Activated naive CD8-positive, alpha-beta T cell (primary cell): ENCODE results near the gene NR2E3.

Experiments
- H3K27ac Mint-ChIP-seq: one replicate; pipeline ENCODE4 v1.8.0; 2021; ENCODE audit warnings: mixed read lengths
- H3K27me3 Mint-ChIP-seq: one replicate; pipeline ENCODE4 v1.8.0; 2021; ENCODE audit warnings: mixed read lengths
- H3K36me3 Mint-ChIP-seq: one replicate; pipeline ENCODE4 v1.8.0; 2021; ENCODE audit warnings: mixed read lengths
- H3K4me1 Mint-ChIP-seq: one replicate; pipeline ENCODE4 v1.8.0; 2021; ENCODE audit warnings: low read depth, mixed read lengths
- H3K4me3 Mint-ChIP-seq: one replicate; pipeline ENCODE4 v1.8.0; 2021; ENCODE audit warnings: mild to moderate bottlenecking, mixed read lengths
- H3K9me3 Mint-ChIP-seq: one replicate; pipeline ENCODE4 v1.8.0; 2021; ENCODE audit warnings: low read depth, mixed read lengths

Gene NR2E3

DNA sequence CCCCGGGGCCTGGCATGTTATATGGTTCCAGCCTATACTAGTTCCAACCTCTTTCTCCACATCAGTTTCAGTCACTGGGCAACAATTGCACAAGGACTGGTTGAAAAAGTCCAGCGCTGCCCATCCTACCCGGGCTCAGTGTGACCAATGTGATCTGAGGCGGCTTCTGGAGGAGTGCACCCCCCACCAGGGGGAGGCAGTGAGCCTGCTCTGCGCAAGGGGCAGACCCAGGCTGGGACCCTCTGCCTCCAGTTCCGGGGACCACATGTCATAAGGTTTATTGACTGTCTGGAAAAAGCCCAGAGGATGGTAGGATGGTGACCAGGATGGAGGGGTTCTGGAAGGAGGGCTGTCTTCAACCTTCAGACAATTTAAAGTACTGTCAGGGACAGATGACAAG lies 25.6 kb upstream of the NR2E3 start:
- Mint-ChIP-seq H3K36me3 (no peaks in the 10 kb centered on the region), H3K9me3 (no peaks in the 10 kb centered on the region), H3K4me1 (no peaks in the 10 kb centered on the region), H3K4me3 (no peak overlapping the region), H3K27ac (no peak overlapping the region), H3K27me3 (peaks cover 7% of the 10 kb centered on the region)

DNA sequence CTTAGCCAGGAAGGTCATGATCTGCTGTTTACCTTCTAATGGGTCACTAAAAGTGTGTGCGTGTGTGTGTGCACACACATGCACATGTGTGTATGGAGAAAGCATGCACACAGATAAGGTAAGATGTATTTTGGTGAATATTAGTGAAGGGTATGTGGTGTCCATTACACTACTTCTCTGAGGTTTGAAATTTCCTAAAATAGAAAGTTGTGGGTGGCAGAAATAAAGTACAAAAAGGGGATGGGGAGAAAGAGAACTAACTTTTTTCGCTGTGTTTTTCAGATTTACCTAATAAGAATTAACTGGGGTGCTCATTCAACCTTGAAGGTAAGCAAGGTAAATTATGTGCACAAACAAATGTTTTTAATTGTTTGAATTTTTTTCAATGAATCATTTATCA lies 24.4 kb upstream of the NR2E3 start:
- Mint-ChIP-seq H3K4me3 (no peak overlapping the region), H3K27me3 (peaks cover 7% of the 10 kb centered on the region), H3K4me1 (no peaks in the 10 kb centered on the region), H3K36me3 (no peaks in the 10 kb centered on the region), H3K27ac (no peak overlapping the region), H3K9me3 (no peaks in the 10 kb centered on the region)

DNA sequence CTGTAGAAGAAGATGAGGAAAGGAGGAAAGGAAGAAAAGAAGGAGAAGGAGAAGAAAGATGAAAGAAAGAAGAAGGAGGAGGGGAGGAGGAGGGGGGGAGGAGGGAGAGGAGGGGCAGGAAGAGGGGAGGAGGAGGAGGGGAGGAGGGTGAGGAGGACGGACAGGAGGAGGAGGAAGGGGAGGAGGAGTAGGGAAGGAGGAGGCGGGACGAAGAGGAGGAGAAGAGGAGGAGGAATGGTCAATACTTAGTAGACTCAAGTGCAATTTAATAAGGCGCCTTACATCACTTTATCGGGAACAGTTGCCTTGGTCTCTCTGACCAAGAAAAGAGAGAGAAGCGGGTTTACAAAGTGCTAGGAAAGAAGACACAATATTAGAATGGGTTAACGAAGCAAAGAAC lies 23.7 kb upstream of the NR2E3 start:
- Mint-ChIP-seq H3K36me3 (no peaks in the 10 kb centered on the region), H3K27ac (no peak overlapping the region), H3K4me3 (no peak overlapping the region), H3K9me3 (no peaks in the 10 kb centered on the region), H3K4me1 (no peaks in the 10 kb centered on the region), H3K27me3 (peaks cover 4% of the 10 kb centered on the region)

GRCh38 chr15:71788646-71789579 lies 21.4 kb upstream of the NR2E3 start:
- Mint-ChIP-seq H3K4me3 (no peak overlapping the region), H3K27me3 (peaks cover 4% of the 10 kb centered on the region), H3K9me3 (no peaks in the 10 kb centered on the region), H3K27ac (no peak overlapping the region), H3K36me3 (no peaks in the 10 kb centered on the region), H3K4me1 (no peaks in the 10 kb centered on the region)

GRCh38 chr15:71789616-71790015 lies 20.7 kb upstream of the NR2E3 start:
- H3K27me3 Mint-ChIP-seq, result peaks cover 4% of the 10 kb centered on the region
- H3K4me3 Mint-ChIP-seq, result no peak overlapping the region
- no peaks in the 10 kb centered on the region for H3K9me3 Mint-ChIP-seq
- H3K4me1 Mint-ChIP-seq, result no peaks in the 10 kb centered on the region
- H3K36me3 Mint-ChIP-seq, result no peaks in the 10 kb centered on the region
- H3K27ac Mint-ChIP-seq, result no peak overlapping the region

DNA sequence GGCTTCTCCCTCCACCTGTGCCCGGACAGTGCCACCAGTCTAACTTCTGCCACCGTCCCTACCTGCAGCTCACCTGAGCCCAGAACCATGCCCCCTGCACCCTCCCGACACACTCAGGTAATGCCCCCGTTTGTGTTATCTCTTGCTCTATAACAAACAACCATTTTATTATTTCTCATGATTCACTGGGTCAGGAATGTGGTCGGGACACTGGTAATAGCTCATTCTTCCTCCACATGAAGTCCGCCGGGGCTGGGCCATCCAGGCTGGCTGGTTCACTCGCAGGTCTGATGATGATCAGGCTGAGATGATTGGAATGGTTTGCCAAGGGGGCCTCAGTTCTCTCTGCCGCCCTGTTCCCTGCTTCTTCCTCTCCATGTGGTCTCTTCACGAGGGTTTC lies 20.3 kb upstream of the NR2E3 start:
- Mint-ChIP-seq H3K27ac (no peak overlapping the region), H3K4me1 (no peaks in the 10 kb centered on the region), H3K9me3 (no peaks in the 10 kb centered on the region), H3K27me3 (peaks cover 4% of the 10 kb centered on the region), H3K36me3 (no peaks in the 10 kb centered on the region), H3K4me3 (no peak overlapping the region)

DNA sequence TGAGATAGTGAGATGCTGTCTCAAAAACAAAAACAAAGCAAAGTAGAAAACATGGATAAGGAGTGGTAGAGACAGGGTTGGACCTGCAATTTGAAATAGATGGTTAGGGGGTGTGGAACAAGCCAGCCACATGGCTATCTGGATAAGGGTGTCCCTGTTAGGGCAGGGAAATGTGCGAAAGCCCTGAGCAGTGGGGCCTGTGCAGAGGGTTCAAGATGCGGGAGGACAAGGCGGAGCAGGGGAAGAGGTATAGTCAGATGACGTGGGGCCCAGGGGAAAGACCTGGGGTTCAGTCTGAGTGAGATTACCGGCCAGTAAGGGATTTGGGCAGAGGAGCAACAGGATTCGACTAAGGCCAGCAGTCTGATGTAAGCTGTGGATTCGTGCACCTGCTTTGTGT lies 18.4 kb upstream of the NR2E3 start:
- Mint-ChIP-seq H3K27ac (no peak overlapping the region), H3K4me3 (no peak overlapping the region), H3K9me3 (no peaks in the 10 kb centered on the region), H3K27me3 (peaks cover 2% of the 10 kb centered on the region), H3K4me1 (no peaks in the 10 kb centered on the region), H3K36me3 (no peaks in the 10 kb centered on the region)

DNA sequence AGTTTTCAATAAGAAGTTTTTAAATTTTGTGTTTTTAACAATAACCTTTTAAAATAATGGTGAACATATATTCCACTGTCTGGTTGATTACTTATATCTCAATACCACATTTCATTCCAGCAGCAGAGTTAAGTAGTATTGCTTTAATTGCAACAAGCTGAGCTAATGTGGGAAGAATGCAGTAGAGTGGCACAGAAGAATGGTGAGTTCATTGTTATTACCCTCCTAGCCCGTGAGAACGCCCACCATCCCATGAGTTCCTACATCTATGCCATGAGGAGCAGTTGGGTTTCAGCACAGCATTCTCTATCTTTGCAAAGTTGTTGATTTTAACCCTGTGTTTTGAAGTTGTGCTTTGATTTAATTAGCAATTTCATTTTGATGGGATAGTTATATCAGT lies 17.8 kb upstream of the NR2E3 start:
- Mint-ChIP-seq H3K36me3 (no peaks in the 10 kb centered on the region), H3K27me3 (peaks cover 2% of the 10 kb centered on the region), H3K27ac (no peak overlapping the region), H3K4me3 (no peak overlapping the region), H3K4me1 (no peaks in the 10 kb centered on the region), H3K9me3 (no peaks in the 10 kb centered on the region)

GRCh38 chr15:71798641-71799040 lies 11.7 kb upstream of the NR2E3 start:
- H3K27ac Mint-ChIP-seq, result no peak overlapping the region
- no peak overlapping the region for H3K4me3 Mint-ChIP-seq
- peaks cover 12% of the 10 kb centered on the region for H3K27me3 Mint-ChIP-seq
- no peaks in the 10 kb centered on the region for H3K9me3 Mint-ChIP-seq
- no peaks in the 10 kb centered on the region for H3K36me3 Mint-ChIP-seq
- no peaks in the 10 kb centered on the region for H3K4me1 Mint-ChIP-seq

DNA sequence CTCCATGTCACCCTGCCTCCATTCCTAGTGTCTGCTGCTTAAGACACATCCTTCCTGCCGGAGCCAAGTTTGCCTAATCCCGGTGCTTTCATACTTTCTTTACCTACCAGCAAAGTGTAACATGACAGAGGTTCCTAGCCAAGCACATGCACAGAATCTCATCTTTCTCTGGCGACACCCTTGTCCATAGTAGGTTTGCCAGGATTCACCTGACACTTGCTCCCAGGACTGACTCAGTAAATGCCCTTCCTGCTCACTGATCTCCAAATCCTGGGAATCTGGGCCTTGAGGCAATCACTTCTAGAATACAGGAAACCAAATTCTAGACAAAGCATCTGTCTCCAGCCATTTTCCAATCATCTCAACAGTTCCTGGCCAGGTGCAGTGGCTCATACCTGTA lies 10.2 kb upstream of the NR2E3 start:
- peaks cover 12% of the 10 kb centered on the region for H3K27me3 Mint-ChIP-seq
- H3K27ac Mint-ChIP-seq, result no peak overlapping the region
- H3K9me3 Mint-ChIP-seq, result no peaks in the 10 kb centered on the region
- H3K36me3 Mint-ChIP-seq, result no peaks in the 10 kb centered on the region
- H3K4me3 Mint-ChIP-seq, result no peak overlapping the region
- H3K4me1 Mint-ChIP-seq, result no peaks in the 10 kb centered on the region

DNA sequence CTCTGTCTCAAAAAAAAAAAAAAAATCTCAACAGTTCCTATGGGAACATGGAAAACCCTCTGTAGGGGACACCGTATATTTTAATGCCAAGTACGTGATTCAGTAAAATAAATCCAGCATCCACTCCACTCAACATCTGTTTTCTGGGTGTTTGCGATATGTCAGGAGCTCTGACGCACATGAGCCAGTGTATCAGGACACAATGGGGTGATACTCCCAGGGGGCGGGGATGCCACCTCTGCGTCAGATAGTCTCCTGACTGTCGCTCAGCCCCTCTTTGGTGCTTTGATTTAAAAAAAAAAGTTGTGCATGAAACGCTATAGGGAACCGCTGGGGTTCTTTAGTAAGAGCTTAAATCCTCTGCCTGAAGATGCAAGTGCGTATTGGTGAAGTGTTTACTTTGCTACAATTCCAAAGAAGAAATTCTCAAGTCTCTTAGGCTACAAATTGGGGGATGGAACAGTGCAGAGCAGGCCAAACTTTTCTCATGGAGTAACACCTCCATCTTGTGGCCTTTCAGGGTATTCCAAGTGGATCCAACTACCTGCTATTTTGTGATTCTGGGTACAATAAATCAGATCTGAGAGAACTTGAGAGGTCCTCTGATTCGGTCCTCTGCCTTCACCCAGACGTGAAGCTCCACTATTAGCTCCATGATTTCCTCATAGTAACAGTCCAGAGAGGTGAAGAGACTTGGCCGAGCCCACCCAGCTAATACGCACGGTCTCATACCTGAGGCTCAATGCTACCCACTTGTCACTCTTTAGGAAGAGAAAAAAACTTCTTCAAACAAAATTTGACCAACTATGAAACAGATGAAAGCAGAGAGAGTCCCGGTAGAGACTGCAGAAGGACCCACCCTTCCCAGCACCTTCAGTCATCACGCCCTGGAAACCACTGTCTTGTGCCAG lies 9.3 kb upstream of the NR2E3 start:
- no peaks in the 10 kb centered on the region for H3K4me1 Mint-ChIP-seq
- no peaks in the 10 kb centered on the region for H3K9me3 Mint-ChIP-seq
- peaks cover 12% of the 10 kb centered on the region for H3K27me3 Mint-ChIP-seq
- H3K4me3 Mint-ChIP-seq, result no peak overlapping the region
- H3K36me3 Mint-ChIP-seq, result no peaks in the 10 kb centered on the region
- no peak overlapping the region for H3K27ac Mint-ChIP-seq

DNA sequence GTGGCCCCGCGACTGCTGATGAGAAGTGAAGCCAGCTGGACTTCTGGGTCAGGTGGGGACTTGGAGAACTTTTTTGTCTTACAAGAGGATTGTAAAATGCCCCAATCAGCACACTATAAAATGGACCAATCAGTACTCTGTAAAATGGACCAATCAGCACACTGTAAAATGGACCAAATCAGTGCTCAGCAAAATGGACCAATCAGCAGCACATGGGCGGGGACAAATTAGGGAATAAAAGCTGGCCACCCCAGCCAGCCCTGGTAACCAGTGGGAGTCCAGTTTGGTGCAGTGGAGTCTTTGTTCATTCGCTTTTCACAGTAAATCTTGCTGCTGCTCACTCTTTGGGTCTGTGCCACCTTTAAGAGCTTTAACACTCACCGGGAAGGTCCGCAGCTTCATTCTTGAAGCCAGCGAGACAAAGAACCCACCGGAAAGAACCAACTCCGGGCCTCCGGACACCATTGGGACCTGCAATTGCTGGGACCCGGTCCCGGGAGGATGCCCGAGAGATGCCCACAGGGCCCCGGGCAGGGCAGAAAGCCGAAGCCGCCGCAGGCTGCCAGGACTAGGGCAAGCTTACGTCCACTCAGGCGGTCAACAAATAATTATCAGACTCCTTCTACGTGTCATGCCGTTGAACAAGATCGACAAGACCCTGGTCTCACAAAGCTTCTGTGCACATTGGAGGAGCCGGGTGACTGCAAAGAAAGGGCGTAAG lies 8.3 kb upstream of the NR2E3 start:
- Mint-ChIP-seq H3K9me3 (no peaks in the 10 kb centered on the region), H3K36me3 (no peaks in the 10 kb centered on the region), H3K4me1 (no peaks in the 10 kb centered on the region), H3K4me3 (no peak overlapping the region), H3K27me3 (peaks cover 12% of the 10 kb centered on the region), H3K27ac (no peak overlapping the region)

DNA sequence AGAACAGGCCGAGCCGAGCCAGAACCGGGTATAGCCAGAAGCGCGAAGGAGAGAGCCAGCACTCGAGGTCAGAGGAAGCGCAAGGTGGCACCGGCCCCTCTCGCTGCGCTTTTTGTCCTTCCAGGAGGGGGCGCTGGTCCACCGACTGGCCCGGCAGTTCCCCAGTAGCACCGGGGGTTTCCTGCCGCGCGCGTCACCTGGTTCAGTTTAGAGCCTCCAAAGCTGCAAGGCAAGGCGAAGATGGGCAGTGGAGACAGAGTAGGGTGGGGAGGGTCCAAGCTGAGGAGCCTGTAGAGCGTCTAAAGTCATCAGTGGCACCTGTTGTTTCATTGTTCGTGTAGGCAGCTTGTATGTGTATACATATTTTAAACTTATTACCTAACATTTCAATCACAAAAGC lies 7.6 kb upstream of the NR2E3 start:
- H3K4me3 Mint-ChIP-seq, result no peak overlapping the region
- H3K27ac Mint-ChIP-seq, result no peak overlapping the region
- H3K4me1 Mint-ChIP-seq, result no peaks in the 10 kb centered on the region

DNA sequence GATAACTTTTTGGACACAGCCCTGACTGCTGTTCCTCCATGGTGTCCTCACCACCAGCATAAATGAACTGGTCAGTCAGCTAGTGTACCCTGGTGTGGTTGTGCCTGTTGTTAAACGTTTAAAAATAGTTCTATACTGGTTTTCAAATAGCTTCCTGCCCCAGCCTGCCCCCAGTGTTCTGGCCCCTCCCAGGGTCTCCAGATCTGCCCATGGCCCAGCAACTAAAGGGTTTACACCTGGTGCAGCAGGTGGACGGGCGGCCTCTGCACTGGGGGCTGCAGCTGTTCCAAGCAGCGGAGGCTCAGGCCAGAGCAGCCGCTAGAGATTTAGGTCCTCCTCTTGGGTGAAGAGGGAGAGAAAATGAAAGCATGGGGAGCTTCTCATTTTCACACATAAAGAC lies 6.1 kb upstream of the NR2E3 start:
- Mint-ChIP-seq H3K27ac (no peak overlapping the region), H3K36me3 (no peaks in the 10 kb centered on the region), H3K4me1 (no peaks in the 10 kb centered on the region), H3K27me3 (peaks cover 12% of the 10 kb centered on the region), H3K4me3 (no peak overlapping the region), H3K9me3 (no peaks in the 10 kb centered on the region)

More for the DNA sequence above, 7.6 kb upstream of the NR2E3 start:
- Mint-ChIP-seq H3K9me3 (no peaks in the 10 kb centered on the region), H3K27me3 (peaks cover 12% of the 10 kb centered on the region), H3K36me3 (no peaks in the 10 kb centered on the region)
